ENCODE measurements around the gene IL18R1.

DNA sequence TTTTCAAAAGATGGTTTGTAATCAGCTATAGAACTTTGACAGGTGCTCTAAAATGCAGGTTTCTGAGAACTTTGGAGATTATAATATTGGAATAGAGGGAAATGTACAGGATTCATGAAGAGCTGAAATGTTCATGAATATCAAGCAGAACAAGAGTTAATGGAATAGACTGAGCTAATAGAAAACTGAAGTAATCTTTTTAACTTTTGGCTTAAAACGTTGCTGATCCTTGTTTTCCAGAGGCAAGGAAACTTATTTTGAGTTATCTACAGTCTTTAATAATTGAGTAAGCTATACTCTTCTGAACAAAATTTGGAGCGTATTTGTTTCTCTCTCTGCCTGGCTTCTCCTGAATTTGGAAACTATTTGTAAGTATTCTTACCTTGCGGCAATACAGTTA lies 56.6 kb downstream of the IL18R1 start:
- TF ChIP-seq POLR2A (IDR thresholded peaks at IDR 0.05) (no peak), POLR2AphosphoS5 (IDR thresholded peaks at IDR 0.05; ENCODE audit: insufficient read depth in 1 of 2, low read depth in 1 of 2) (no peak)
